Measurements from ENCODE around the gene CTXN1.
"Not testable (repeated sequence)": the region's sequence is repeated elsewhere in the genome, so short reads cannot be mapped to it uniquely, and the experiment has no call there.

CTXN1 gene

GRCh38 chr19:7924651-7925170 lies 1.2 kb downstream of the CTXN1 start:
- no peak for DNase-seq

- no peak for DNase-seq
These were observed 1.7 kb downstream of the CTXN1 start for GRCh38 chr19:7924241-7924640.

- DNase-seq: no peak
These were observed 2.4 kb downstream of the CTXN1 start for GRCh38 chr19:7923295-7924191.

- DNase-seq: no peak
These were observed 3.1 kb downstream of the CTXN1 start for GRCh38 chr19:7922836-7923195.

GRCh38 chr19:7921967-7922835 lies 3.7 kb downstream of the CTXN1 start:
- DNase-seq: no peak

GRCh38 chr19:7921302-7921966 lies 4.5 kb downstream of the CTXN1 start:
- no peak for DNase-seq

GRCh38 chr19:7920519-7921301 lies 5.2 kb downstream of the CTXN1 start:
- DNase-seq: peak; percentile 82

GRCh38 chr19:7919610-7920518 lies 6.1 kb downstream of the CTXN1 start, which contains the start of gene SNAPC2:
TSS of gene SNAPC2 (plus strand) at chr19:7920338. CDS start at chr19:7920367, 29 bp downstream.
- peak; percentile 82 for DNase-seq

GRCh38 chr19:7918615-7919421 lies 7.1 kb downstream of the CTXN1 start:
- DNase-seq: no peak

- not testable (repeated sequence) for DNase-seq
These were observed 7.8 kb downstream of the CTXN1 start for GRCh38 chr19:7918062-7918614.

GRCh38 chr19:7917267-7918061 lies 8.5 kb downstream of the CTXN1 start:
- no peak for DNase-seq

GRCh38 chr19:7916955-7917266 lies 9.0 kb downstream of the CTXN1 start:
- no peak for DNase-seq

GRCh38 chr19:7916103-7916954 lies 9.6 kb downstream of the CTXN1 start:
- no peak for DNase-seq

- DNase-seq: no peak
These were observed 10.5 kb downstream of the CTXN1 start for GRCh38 chr19:7915250-7916102.

- no peak for DNase-seq
These were observed 11.3 kb downstream of the CTXN1 start, which contains the start of gene TGFBR3L for GRCh38 chr19:7914598-7915045. TSS of gene TGFBR3L (plus strand) at chr19:7914830.

- DNase-seq: no peak
These were observed 11.8 kb downstream of the CTXN1 start for GRCh38 chr19:7914099-7914498.

GRCh38 chr19:7913652-7914051 lies 12.3 kb downstream of the CTXN1 start:
- no peak for DNase-seq
